KOPT-K1 (cell line): ENCODE results near the gene LRRFIP1.

Experiments
- H3K27ac ChIP-seq: fragments of 200-600 bp; sonication (generic); 2 replicates; pipeline ENCODE4 v1.5.1; 2016; ENCODE audit warnings: antibody characterized with exemption, mild to moderate bottlenecking, low read depth, low read length; ENCODE audit not compliant: poor library complexity, severe bottlenecking
- H3K36me3 ChIP-seq: fragments of 200-600 bp; sonication (generic); 2 replicates; pipeline ENCODE4 v1.5.1; 2017; ENCODE audit warnings: antibody characterized with exemption, mild to moderate bottlenecking, low read length, moderate library complexity; ENCODE audit not compliant: insufficient read depth
- H3K9me3 ChIP-seq: fragments of 200-600 bp; sonication (generic); 2 replicates; pipeline ENCODE4 v1.5.1; 2017; ENCODE audit warnings: antibody characterized with exemption, low read length, mild to moderate bottlenecking; ENCODE audit not compliant: insufficient read depth, poor library complexity, severe bottlenecking

LRRFIP1 gene

GRCh38 chr2:237701033-237701858, 73.9 kb downstream of the LRRFIP1 start:
- H3K9me3 ChIP-seq, result no peaks in the 10 kb centered on the region
- no peaks in the 10 kb centered on the region for H3K36me3 ChIP-seq
- peak overlapping the region; percentile 54 for H3K27ac ChIP-seq

- Histone ChIP-seq H3K36me3 (no peaks in the 10 kb centered on the region), H3K27ac (peak overlapping the region; percentile 54), H3K9me3 (no peaks in the 10 kb centered on the region)
Measured at GRCh38 chr2:237701859-237702390, 74.5 kb downstream of the LRRFIP1 start.

- H3K9me3 ChIP-seq, result no peaks in the 10 kb centered on the region
- H3K27ac ChIP-seq, result peak overlapping the region; percentile 54
- no peaks in the 10 kb centered on the region for H3K36me3 ChIP-seq
Measured at GRCh38 chr2:237702441-237703391, 75.3 kb downstream of the LRRFIP1 start.

- Histone ChIP-seq H3K9me3 (no peaks in the 10 kb centered on the region), H3K36me3 (peaks cover 18% of the 10 kb centered on the region; the same call in 1 of the 2 replicates), H3K27ac (no peak overlapping the region)
Measured at GRCh38 chr2:237704501-237705434, 77.4 kb downstream of the LRRFIP1 start.

- H3K27ac ChIP-seq, result no peak overlapping the region
- H3K36me3 ChIP-seq, result peaks cover 26% of the 10 kb centered on the region
- no peaks in the 10 kb centered on the region for H3K9me3 ChIP-seq
Measured at GRCh38 chr2:237706257-237706656, 78.9 kb downstream of the LRRFIP1 start.

- peaks cover 37% of the 10 kb centered on the region for H3K36me3 ChIP-seq
- no peak overlapping the region for H3K27ac ChIP-seq
- no peaks in the 10 kb centered on the region for H3K9me3 ChIP-seq
Measured at GRCh38 chr2:237708065-237708398, 80.6 kb downstream of the LRRFIP1 start.

GRCh38 chr2:237708491-237708890, 81.1 kb downstream of the LRRFIP1 start:
- no peak overlapping the region for H3K27ac ChIP-seq
- peaks cover 37% of the 10 kb centered on the region for H3K36me3 ChIP-seq
- no peaks in the 10 kb centered on the region for H3K9me3 ChIP-seq

- Histone ChIP-seq H3K36me3 (peaks cover 37% of the 10 kb centered on the region), H3K27ac (no peak overlapping the region)
Measured at GRCh38 chr2:237708961-237709360, 81.6 kb downstream of the LRRFIP1 start.

GRCh38 chr2:237711458-237712150, 84.2 kb downstream of the LRRFIP1 start:
- no peak overlapping the region for H3K27ac ChIP-seq
- peaks cover 45% of the 10 kb centered on the region for H3K36me3 ChIP-seq
- H3K9me3 ChIP-seq, result no peaks in the 10 kb centered on the region

More at GRCh38 chr2:237708961-237709360, 81.6 kb downstream of the LRRFIP1 start:
- no peaks in the 10 kb centered on the region for H3K9me3 ChIP-seq

GRCh38 chr2:237712477-237713377, 85.3 kb downstream of the LRRFIP1 start:
- no peak overlapping the region for H3K27ac ChIP-seq
- peaks cover 49% of the 10 kb centered on the region for H3K36me3 ChIP-seq

GRCh38 chr2:237714690-237715458, 87.5 kb downstream of the LRRFIP1 start:
- peaks cover 40% of the 10 kb centered on the region for H3K36me3 ChIP-seq
- H3K27ac ChIP-seq, result no peak overlapping the region
- H3K9me3 ChIP-seq, result no peaks in the 10 kb centered on the region

More at GRCh38 chr2:237712477-237713377, 85.3 kb downstream of the LRRFIP1 start:
- H3K9me3 ChIP-seq, result no peaks in the 10 kb centered on the region

- peaks cover 43% of the 10 kb centered on the region for H3K36me3 ChIP-seq
Measured at GRCh38 chr2:237715459-237715947, 88.1 kb downstream of the LRRFIP1 start.

More at GRCh38 chr2:237715459-237715947, 88.1 kb downstream of the LRRFIP1 start:
- Histone ChIP-seq H3K27ac (no peak overlapping the region), H3K9me3 (no peaks in the 10 kb centered on the region)
